NCI-H2029 (cell line): Measurements from ENCODE around the gene AMPD3.
A peak's percentile ranks its signal among the peaks of the same experiment; 100 is the strongest.
"Not testable (repeated sequence)": the region's sequence is repeated elsewhere in the genome, so short reads cannot be mapped to it uniquely, and the experiment has no call there.

Experiments used
- DNase-seq: peaks from one replicate; lab custom pipeline; 2025; lab: John Stamatoyannopoulos, UW

AMPD3 gene

GRCh38 chr11:10454878-10455631 is at the start of gene AMPD3:
AMPD3 (plus strand) TSS chr11:10455264; CDS start chr11:10461520, 6,256 bp downstream.
- DNase-seq: peak; percentile 65

GRCh38 chr11:10405865-10406592 is 49.0 kb upstream of the AMPD3 start:
- DNase-seq: peak; percentile 82

- DNase-seq: no peak
These were observed 48.0 kb upstream of the AMPD3 start for GRCh38 chr11:10407055-10407454.

GRCh38 chr11:10407749-10408685 is 47.0 kb upstream of the AMPD3 start:
- DNase-seq: no peak

- no peak for DNase-seq
These were observed 45.8 kb upstream of the AMPD3 start for GRCh38 chr11:10409207-10409661.

GRCh38 chr11:10410106-10410843 is 44.8 kb upstream of the AMPD3 start:
- no peak for DNase-seq

GRCh38 chr11:10410844-10411200 is 44.2 kb upstream of the AMPD3 start:
- no peak for DNase-seq

- no peak for DNase-seq
These were observed 42.8 kb upstream of the AMPD3 start for GRCh38 chr11:10412266-10412665.

GRCh38 chr11:10413268-10413667 is 41.8 kb upstream of the AMPD3 start:
- peak; percentile 17 for DNase-seq

GRCh38 chr11:10414181-10414580 is 40.9 kb upstream of the AMPD3 start:
- no peak for DNase-seq

- no peak for DNase-seq
These were observed 40.4 kb upstream of the AMPD3 start for GRCh38 chr11:10414659-10415058.

- DNase-seq: no peak
These were observed 39.2 kb upstream of the AMPD3 start for GRCh38 chr11:10415817-10416392.

GRCh38 chr11:10418259-10418949 is 36.7 kb upstream of the AMPD3 start:
- DNase-seq: no peak

- DNase-seq: no peak
These were observed 36.1 kb upstream of the AMPD3 start for GRCh38 chr11:10418950-10419310.

GRCh38 chr11:10426475-10426874 is 28.6 kb upstream of the AMPD3 start:
- DNase-seq: no peak

GRCh38 chr11:10428453-10428852 is 26.6 kb upstream of the AMPD3 start:
- no peak for DNase-seq

- DNase-seq: no peak
These were observed 25.5 kb upstream of the AMPD3 start for GRCh38 chr11:10429526-10429925.

GRCh38 chr11:10432493-10432892 is 22.6 kb upstream of the AMPD3 start:
- DNase-seq: no peak

- no peak for DNase-seq
These were observed 22.1 kb upstream of the AMPD3 start for GRCh38 chr11:10432971-10433370.

- no peak for DNase-seq
These were observed 18.8 kb upstream of the AMPD3 start for GRCh38 chr11:10436224-10436623.

- DNase-seq: not testable (repeated sequence)
These were observed 18.4 kb upstream of the AMPD3 start for GRCh38 chr11:10436683-10437082.
